ENCODE measurements around the gene SPAST. TPM values are rescaled to one million over a fixed set of nuclear protein-coding genes. Genes with fewer than 3 reads are reported as not detected.

SPAST gene
- total and polyA plus RNA-seq, 2 donors (not counting 1 experiment from before 2014, with no cell fraction given): 6.2 to 26.8 TPM

Other genes with a start within 250 kb of the SPAST start
- 64.2 and 65.8 TPM in 2 replicates for gene MEMO1, start 52.5 kb upstream of the SPAST start, total RNA-seq
- gene MEMO1, start 52.5 kb upstream of the SPAST start, polyA plus RNA-seq: 44.8 and 46.7 TPM in 2 replicates
- 42.0 and 43.4 TPM in 2 replicates for gene DPY30, start 23.8 kb upstream of the SPAST start, total RNA-seq
- gene DPY30, start 23.8 kb upstream of the SPAST start, polyA plus RNA-seq: 56.8 and 64.8 TPM in 2 replicates
- 19.0 and 20.1 TPM in 2 replicates for gene SLC30A6, start 102.3 kb downstream of the SPAST start, total RNA-seq
- 5.9 and 7.8 TPM in 2 replicates for gene SLC30A6, start 102.3 kb downstream of the SPAST start, polyA plus RNA-seq
- gene NLRC4, start 201.3 kb downstream of the SPAST start, total RNA-seq: 0.78 and 0.94 TPM in 2 replicates
- gene NLRC4, start 201.3 kb downstream of the SPAST start, polyA plus RNA-seq: 0.46 and 0.64 TPM in 2 replicates
- 38.0 and 42.4 TPM in 2 replicates for gene YIPF4, start 214.3 kb downstream of the SPAST start, total RNA-seq
- gene YIPF4, start 214.3 kb downstream of the SPAST start, polyA plus RNA-seq: 3.4 TPM in 2 replicates